ENCODE data around the gene MGMT. TPM values are rescaled to one million over a fixed set of nuclear protein-coding genes. Genes with fewer than 3 reads are reported as not detected.

The MGMT gene
- total RNA-seq, 1 experiment from 2014 or later, result 11.5 TPM

GRCh38 chr10:129656642-129657041 is 189.6 kb downstream of the MGMT start:
- Histone ChIP-seq H3K4me1 (ENCODE audit: control insufficient read depth in 1 of 2, insufficient read depth in 2 of 2, low read length in 2 of 2) (no peaks in the 10 kb centered on the region), H3K4me3 (replicated peaks in 1 of 2; ENCODE audit: low read depth in 1 of 2, low read length in 2 of 2) (no peak overlapping the region), H4K20me1 (ENCODE audit: insufficient read depth) (no peaks in the 10 kb centered on the region), H3K9ac (ENCODE audit: low read length) (no peak overlapping the region), H3K4me2 (ENCODE audit: low read length) (no peak overlapping the region), H3K36me3 (ENCODE audit: control insufficient read depth in 1 of 2, insufficient read depth in 2 of 2, low read length in 2 of 2) (no peaks in the 10 kb centered on the region), H3K9me2 (ENCODE audit: insufficient read depth) (no peaks in the 10 kb centered on the region), H2AFZ (ENCODE audit: low read depth, low read length, poor library complexity, severe bottlenecking) (no peak overlapping the region), H3K27ac (ENCODE audit: low read depth, low read length) (no peak overlapping the region), H3K27me3 (ENCODE audit: insufficient read depth, low read length) (no peaks in the 10 kb centered on the region), H3K9me3 (ENCODE audit: control insufficient read depth in 1 of 2, insufficient read depth in 1 of 2, low read depth in 1 of 2, low read length in 2 of 2) (no peaks in the 10 kb centered on the region), H3K79me2 (ENCODE audit: insufficient read depth, low read length) (no peaks in the 10 kb centered on the region)
- intact Hi-C loops (cut with micrococcal nuclease), result no loop called here
- POLR2A ChIA-PET, result no interaction called here
- TF ChIP-seq CEBPB (IDR thresholded peaks at IDR 0.05; ENCODE audit: low read depth), result no peak
- no peak for TF ChIP-seq SIN3A (IDR thresholded peaks at IDR 0.05; ENCODE audit: low read depth)
- TF ChIP-seq CBX3 (IDR thresholded peaks at IDR 0.05; ENCODE audit: low read depth), result no peak
- no peak for TF ChIP-seq POLR2AphosphoS5 (IDR thresholded peaks at IDR 0.05; ENCODE audit: low read depth, low read length)
- TF ChIP-seq REST (IDR thresholded peaks at IDR 0.05; ENCODE audit: low read depth), result no peak
- TF ChIP-seq JUND (IDR thresholded peaks at IDR 0.05), result no peak
- TF ChIP-seq ELF1 (IDR thresholded peaks at IDR 0.05; ENCODE audit: borderline replicate concordance, low read depth), result no peak
- no peak for TF ChIP-seq FOSL1 (IDR thresholded peaks at IDR 0.05; ENCODE audit: low read depth)
- no peak for TF ChIP-seq ZFX (IDR thresholded peaks at IDR 0.05)
- no peak for TF ChIP-seq SP1 (IDR thresholded peaks at IDR 0.05; ENCODE audit: low read depth)
- TF ChIP-seq ATF3 (IDR thresholded peaks at IDR 0.05), result no peak
- no peak for TF ChIP-seq ZNF274 (IDR thresholded peaks at IDR 0.05; ENCODE audit: low read depth, low read length)
- DNase-seq (ENCODE audit: low read depth, low spot score) (no peak), ATAC-seq (no peak)
- no TSS peak for BruUV-seq (replicated peaks)
- CTCF ChIA-PET, result no interaction called here
- RAD21 ChIA-PET (ENCODE audit: low non-redundant PET in 1 of 2, low total read pairs in 2 of 2, uncharacterized antibody in 2 of 2, unreplicated experiment in 2 of 2), result no interaction called here
